ENCODE measurements around the gene KPNA5. TPM values are rescaled to one million over a fixed set of nuclear protein-coding genes. Genes with fewer than 3 reads are reported as not detected.
"Not testable (repeated sequence)": the region's sequence is repeated elsewhere in the genome, so short reads cannot be mapped to it uniquely, and the experiment has no call there.

The KPNA5 gene
- total and polyA plus RNA-seq, 3 donors from 2014 or later, result 23.4 to 50.3 (median 32.8) TPM

DNA sequence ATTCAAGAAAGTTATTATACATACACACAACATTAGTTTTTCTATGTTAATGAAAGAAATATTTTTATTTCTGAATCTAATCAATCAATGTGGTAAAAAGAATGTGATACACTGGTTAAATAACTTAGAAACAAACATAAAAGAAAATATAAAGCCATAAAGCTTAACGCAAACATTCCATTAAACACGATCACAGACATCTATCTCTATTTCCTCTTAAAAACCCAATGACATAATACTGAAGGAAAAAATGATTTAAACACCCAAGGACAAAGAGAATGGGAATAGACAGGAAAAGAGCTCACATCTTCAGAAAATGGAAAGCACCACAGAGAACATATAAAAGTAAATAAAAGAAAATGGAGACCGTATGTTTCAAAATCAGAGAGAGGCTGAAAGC, 31.9 kb upstream of the KPNA5 start:
- Histone ChIP-seq H3K36me3 (ENCODE audit: low read depth, missing control alignments) (no peaks in the 10 kb centered on the region), H3K9me3 (no peaks in the 10 kb centered on the region), H3K4me1 (no peaks in the 10 kb centered on the region), H3K27me3 (no peaks in the 10 kb centered on the region), H3K4me3 (no peak overlapping the region), H3K27ac (no peak overlapping the region)
- TF ChIP-seq, protein P1, sequence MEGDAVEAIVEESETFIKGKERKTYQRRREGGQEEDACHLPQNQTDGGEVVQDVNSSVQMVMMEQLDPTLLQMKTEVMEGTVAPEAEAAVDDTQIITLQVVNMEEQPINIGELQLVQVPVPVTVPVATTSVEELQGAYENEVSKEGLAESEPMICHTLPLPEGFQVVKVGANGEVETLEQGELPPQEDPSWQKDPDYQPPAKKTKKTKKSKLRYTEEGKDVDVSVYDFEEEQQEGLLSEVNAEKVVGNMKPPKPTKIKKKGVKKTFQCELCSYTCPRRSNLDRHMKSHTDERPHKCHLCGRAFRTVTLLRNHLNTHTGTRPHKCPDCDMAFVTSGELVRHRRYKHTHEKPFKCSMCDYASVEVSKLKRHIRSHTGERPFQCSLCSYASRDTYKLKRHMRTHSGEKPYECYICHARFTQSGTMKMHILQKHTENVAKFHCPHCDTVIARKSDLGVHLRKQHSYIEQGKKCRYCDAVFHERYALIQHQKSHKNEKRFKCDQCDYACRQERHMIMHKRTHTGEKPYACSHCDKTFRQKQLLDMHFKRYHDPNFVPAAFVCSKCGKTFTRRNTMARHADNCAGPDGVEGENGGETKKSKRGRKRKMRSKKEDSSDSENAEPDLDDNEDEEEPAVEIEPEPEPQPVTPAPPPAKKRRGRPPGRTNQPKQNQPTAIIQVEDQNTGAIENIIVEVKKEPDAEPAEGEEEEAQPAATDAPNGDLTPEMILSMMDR (IDR thresholded peaks at IDR 0.05), result no peak
- no peak for TF ChIP-seq POLR2A (IDR thresholded peaks at IDR 0.05)
- 63 to 68% methylated on average over 3 of the region's 3 CpGs for WGBS, 2 donors
- intact Hi-C loops (cut with DNase I; ENCODE audit: low total_unique reads), result no loop called here
- no peak for DNase-seq

DNA sequence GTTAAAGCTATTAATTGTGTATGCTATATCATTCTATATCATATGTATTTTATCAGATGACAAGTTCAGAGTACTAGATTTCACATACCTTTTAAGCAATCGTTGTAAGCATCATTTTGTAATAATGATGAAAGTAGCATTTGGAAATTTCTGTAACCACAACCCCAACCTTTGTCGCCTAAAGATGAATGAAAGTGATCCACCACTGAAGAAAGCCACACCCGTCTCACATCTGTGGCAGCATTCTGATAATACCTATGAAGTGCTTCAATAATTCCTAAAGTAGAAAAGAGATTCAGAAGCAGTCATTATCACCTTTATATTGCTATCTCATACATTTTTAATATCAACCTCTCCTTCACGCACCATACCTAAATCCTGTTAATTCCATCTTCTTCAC, 29.1 kb upstream of the KPNA5 start:
- intact Hi-C loops (cut with DNase I; ENCODE audit: low total_unique reads), result no loop called here
- no peaks in the 10 kb centered on the region for H3K4me1 ChIP-seq
- H3K27ac ChIP-seq, result no peak overlapping the region
- no peaks in the 10 kb centered on the region for H3K36me3 ChIP-seq (ENCODE audit: low read depth, missing control alignments)
- H3K9me3 ChIP-seq, result no peaks in the 10 kb centered on the region
- no peaks in the 10 kb centered on the region for H3K27me3 ChIP-seq
- no peak for DNase-seq
- TF ChIP-seq POLR2A (IDR thresholded peaks at IDR 0.05), result no peak
- TF ChIP-seq, protein P1 (IDR thresholded peaks at IDR 0.05), result no peak
- H3K4me3 ChIP-seq, result no peak overlapping the region
- WGBS, 2 donors, result 89 to 92% methylated on average over 4 of the region's 4 CpGs

- DNase-seq, result no peak
- no peaks in the 10 kb centered on the region for H3K27me3 ChIP-seq
- H3K4me1 ChIP-seq, result no peaks in the 10 kb centered on the region
- H3K4me3 ChIP-seq, result no peak overlapping the region
- H3K9me3 ChIP-seq, result no peaks in the 10 kb centered on the region
- H3K27ac ChIP-seq, result no peak overlapping the region
- H3K36me3 ChIP-seq (ENCODE audit: low read depth, missing control alignments), result no peaks in the 10 kb centered on the region
- intact Hi-C loops (cut with DNase I; ENCODE audit: low total_unique reads), result no loop called here
- no peak for TF ChIP-seq POLR2A (IDR thresholded peaks at IDR 0.05)
- TF ChIP-seq, protein P1 (IDR thresholded peaks at IDR 0.05), result no peak
These were observed 19.4 kb upstream of the KPNA5 start for GRCh38 chr6:116661594-116661993.

DNA sequence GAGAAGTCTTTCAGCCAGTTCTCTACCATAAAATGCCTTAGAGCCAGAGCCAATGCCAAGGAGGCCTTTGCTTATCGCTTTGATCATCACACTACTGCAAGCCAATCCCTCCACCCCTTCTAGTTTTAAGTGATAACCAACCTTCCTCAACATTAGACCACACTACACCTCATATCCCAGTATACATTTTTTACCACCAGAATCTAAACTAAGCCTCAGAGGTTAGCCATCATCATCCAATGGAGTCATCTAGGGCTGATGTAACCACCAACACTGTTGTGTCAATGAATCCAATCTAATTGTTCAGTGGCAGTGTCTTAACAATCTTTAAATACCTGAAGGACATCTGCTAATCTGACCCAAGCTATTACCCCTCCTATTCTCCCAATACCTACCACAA, 18.8 kb upstream of the KPNA5 start:
- H3K4me3 ChIP-seq, result no peak overlapping the region
- WGBS, 2 donors, result 94 to 96% methylated on average over 1 of the region's 1 CpG
- DNase-seq, result no peak
- no peaks in the 10 kb centered on the region for H3K4me1 ChIP-seq
- H3K27ac ChIP-seq, result no peak overlapping the region
- no peak for TF ChIP-seq POLR2A (IDR thresholded peaks at IDR 0.05)
- TF ChIP-seq, protein P1 (IDR thresholded peaks at IDR 0.05), result no peak
- H3K36me3 ChIP-seq (ENCODE audit: low read depth, missing control alignments), result no peaks in the 10 kb centered on the region
- H3K27me3 ChIP-seq, result no peaks in the 10 kb centered on the region
- no peaks in the 10 kb centered on the region for H3K9me3 ChIP-seq
- intact Hi-C loops (cut with DNase I; ENCODE audit: low total_unique reads), result no loop called here

- intact Hi-C loops (cut with DNase I; ENCODE audit: low total_unique reads), result no loop called here
- no peaks in the 10 kb centered on the region for H3K4me1 ChIP-seq
- H3K27me3 ChIP-seq, result no peaks in the 10 kb centered on the region
- H3K4me3 ChIP-seq, result no peak overlapping the region
- no peak for TF ChIP-seq POLR2A (IDR thresholded peaks at IDR 0.05)
- TF ChIP-seq, protein P1 (IDR thresholded peaks at IDR 0.05), result no peak
- no peaks in the 10 kb centered on the region for H3K36me3 ChIP-seq (ENCODE audit: low read depth, missing control alignments)
- H3K27ac ChIP-seq, result no peak overlapping the region
- DNase-seq, result no peak
- 87 to 95% methylated on average over 3 of the region's 3 CpGs for WGBS, 2 donors
- no peaks in the 10 kb centered on the region for H3K9me3 ChIP-seq
These were observed 17.7 kb upstream of the KPNA5 start for GRCh38 chr6:116663308-116663707.

DNA sequence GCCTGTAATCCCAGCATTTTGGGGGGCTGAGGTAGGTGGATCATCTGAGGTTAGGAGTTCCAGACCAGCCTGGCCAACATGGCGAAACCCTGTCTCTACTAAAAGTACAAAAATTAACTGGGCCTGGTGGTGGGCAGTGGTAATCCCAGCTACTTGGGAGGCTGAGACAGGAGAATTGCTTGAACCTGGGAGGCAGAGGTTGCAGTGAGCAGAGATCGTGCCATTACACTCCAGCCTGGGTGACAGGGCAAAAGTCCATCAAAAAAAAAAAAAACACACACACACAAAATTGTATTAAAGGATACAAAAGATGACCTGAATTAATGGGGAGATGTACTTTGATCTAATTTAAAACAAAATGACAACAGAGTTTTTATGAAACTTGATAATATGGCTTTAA, 16.8 kb upstream of the KPNA5 start:
- H3K27ac ChIP-seq; H3K4me3 ChIP-seq; H3K9me3 ChIP-seq; DNase-seq; H3K36me3 ChIP-seq (ENCODE audit: low read depth, missing control alignments); H3K4me1 ChIP-seq; intact Hi-C loops (cut with DNase I; ENCODE audit: low total_unique reads); H3K27me3 ChIP-seq: not testable (repeated sequence)
- WGBS, 2 donors, result 90 to 93% methylated on average over 2 of the region's 2 CpGs

Data from testis (tissue), 3 donors.